ENCODE results near the gene PLEK.
"Not testable (repeated sequence)": the region's sequence is repeated elsewhere in the genome, so short reads cannot be mapped to it uniquely, and the experiment has no call there.

Gene PLEK

GRCh38 chr2:68385907-68386287 lies 20.8 kb downstream of the PLEK start:
- H3K27me3 ChIP-seq (ENCODE audit: control insufficient read depth, insufficient read depth, low read length) = no peaks in the 10 kb centered on the region; the same call in none of the 2 replicates
- no peak overlapping the region for H3K9ac ChIP-seq (ENCODE audit: low read depth, low read length)
- no peaks in the 10 kb centered on the region for H3K36me3 ChIP-seq (ENCODE audit: control insufficient read depth, insufficient read depth, low read length)
- H3K4me1 ChIP-seq (ENCODE audit: control insufficient read depth, insufficient read depth, low read length) = no peaks in the 10 kb centered on the region
- no peaks in the 10 kb centered on the region for H3K9me3 ChIP-seq (ENCODE audit: control insufficient read depth, insufficient read depth, low read length)
- no peak overlapping the region for H3K27ac ChIP-seq (ENCODE audit: low read depth, low read length)
- no peak overlapping the region for H3K4me3 ChIP-seq (ENCODE audit: low read depth, low read length)

GRCh38 chr2:68386365-68386764 lies 21.3 kb downstream of the PLEK start:
- Histone ChIP-seq H3K27me3 (ENCODE audit: control insufficient read depth, insufficient read depth, low read length) (no peaks in the 10 kb centered on the region; the same call in none of the 2 replicates), H3K9ac (ENCODE audit: low read depth, low read length) (no peak overlapping the region), H3K9me3 (ENCODE audit: control insufficient read depth, insufficient read depth, low read length) (no peaks in the 10 kb centered on the region), H3K36me3 (ENCODE audit: control insufficient read depth, insufficient read depth, low read length) (no peaks in the 10 kb centered on the region), H3K4me3 (ENCODE audit: low read depth, low read length) (no peak overlapping the region), H3K27ac (ENCODE audit: low read depth, low read length) (no peak overlapping the region), H3K4me1 (ENCODE audit: control insufficient read depth, insufficient read depth, low read length) (no peaks in the 10 kb centered on the region)

GRCh38 chr2:68387408-68388350 lies 22.6 kb downstream of the PLEK start:
- H3K27ac ChIP-seq (ENCODE audit: low read depth, low read length) = no peak overlapping the region
- H3K9ac ChIP-seq (ENCODE audit: low read depth, low read length) = no peak overlapping the region
- H3K36me3 ChIP-seq (ENCODE audit: control insufficient read depth, insufficient read depth, low read length) = no peaks in the 10 kb centered on the region
- no peaks in the 10 kb centered on the region; the same call in none of the 2 replicates for H3K27me3 ChIP-seq (ENCODE audit: control insufficient read depth, insufficient read depth, low read length)
- no peaks in the 10 kb centered on the region for H3K4me1 ChIP-seq (ENCODE audit: control insufficient read depth, insufficient read depth, low read length)
- no peaks in the 10 kb centered on the region for H3K9me3 ChIP-seq (ENCODE audit: control insufficient read depth, insufficient read depth, low read length)
- no peak overlapping the region for H3K4me3 ChIP-seq (ENCODE audit: low read depth, low read length)

- Histone ChIP-seq H3K4me1 (ENCODE audit: control insufficient read depth, insufficient read depth, low read length) (no peaks in the 10 kb centered on the region), H3K9ac (ENCODE audit: low read depth, low read length) (no peak overlapping the region), H3K4me3 (ENCODE audit: low read depth, low read length) (no peak overlapping the region), H3K9me3 (ENCODE audit: control insufficient read depth, insufficient read depth, low read length) (no peaks in the 10 kb centered on the region), H3K36me3 (ENCODE audit: control insufficient read depth, insufficient read depth, low read length) (no peaks in the 10 kb centered on the region), H3K27me3 (ENCODE audit: control insufficient read depth, insufficient read depth, low read length) (no peaks in the 10 kb centered on the region; the same call in none of the 2 replicates), H3K27ac (ENCODE audit: low read depth, low read length) (no peak overlapping the region)
Observed at GRCh38 chr2:68388358-68388757, 23.3 kb downstream of the PLEK start.

GRCh38 chr2:68388772-68389171 lies 23.7 kb downstream of the PLEK start:
- Histone ChIP-seq H3K4me1 (ENCODE audit: control insufficient read depth, insufficient read depth, low read length) (no peaks in the 10 kb centered on the region), H3K9me3 (ENCODE audit: control insufficient read depth, insufficient read depth, low read length) (no peaks in the 10 kb centered on the region), H3K27ac (ENCODE audit: low read depth, low read length) (no peak overlapping the region), H3K9ac (ENCODE audit: low read depth, low read length) (no peak overlapping the region), H3K4me3 (ENCODE audit: low read depth, low read length) (no peak overlapping the region), H3K36me3 (ENCODE audit: control insufficient read depth, insufficient read depth, low read length) (no peaks in the 10 kb centered on the region), H3K27me3 (ENCODE audit: control insufficient read depth, insufficient read depth, low read length) (no peaks in the 10 kb centered on the region; the same call in none of the 2 replicates)

GRCh38 chr2:68390114-68390513 lies 25.0 kb downstream of the PLEK start:
- Histone ChIP-seq H3K36me3 (ENCODE audit: control insufficient read depth, insufficient read depth, low read length) (no peaks in the 10 kb centered on the region), H3K9ac (ENCODE audit: low read depth, low read length) (no peak overlapping the region), H3K4me3 (ENCODE audit: low read depth, low read length) (no peak overlapping the region), H3K9me3 (ENCODE audit: control insufficient read depth, insufficient read depth, low read length) (no peaks in the 10 kb centered on the region), H3K27ac (ENCODE audit: low read depth, low read length) (no peak overlapping the region), H3K4me1 (ENCODE audit: control insufficient read depth, insufficient read depth, low read length) (no peaks in the 10 kb centered on the region), H3K27me3 (ENCODE audit: control insufficient read depth, insufficient read depth, low read length) (no peaks in the 10 kb centered on the region; the same call in 1 of the 2 replicates)

- H3K4me1 ChIP-seq (ENCODE audit: control insufficient read depth, insufficient read depth, low read length) = no peaks in the 10 kb centered on the region
- H3K27me3 ChIP-seq (ENCODE audit: control insufficient read depth, insufficient read depth, low read length) = no peaks in the 10 kb centered on the region; the same call in 1 of the 2 replicates
- H3K4me3 ChIP-seq (ENCODE audit: low read depth, low read length) = no peak overlapping the region
Observed at GRCh38 chr2:68390586-68390985, 25.5 kb downstream of the PLEK start.

GRCh38 chr2:68391099-68391498 lies 26.0 kb downstream of the PLEK start:
- Histone ChIP-seq H3K27me3 (ENCODE audit: control insufficient read depth, insufficient read depth, low read length) (no peaks in the 10 kb centered on the region; the same call in 1 of the 2 replicates), H3K27ac (ENCODE audit: low read depth, low read length) (no peak overlapping the region), H3K4me1 (ENCODE audit: control insufficient read depth, insufficient read depth, low read length) (no peaks in the 10 kb centered on the region), H3K4me3 (ENCODE audit: low read depth, low read length) (no peak overlapping the region), H3K36me3 (ENCODE audit: control insufficient read depth, insufficient read depth, low read length) (no peaks in the 10 kb centered on the region), H3K9ac (ENCODE audit: low read depth, low read length) (no peak overlapping the region), H3K9me3 (ENCODE audit: control insufficient read depth, insufficient read depth, low read length) (no peaks in the 10 kb centered on the region)

More at GRCh38 chr2:68390586-68390985, 25.5 kb downstream of the PLEK start:
- Histone ChIP-seq H3K9ac (ENCODE audit: low read depth, low read length) (no peak overlapping the region), H3K27ac (ENCODE audit: low read depth, low read length) (no peak overlapping the region), H3K9me3 (ENCODE audit: control insufficient read depth, insufficient read depth, low read length) (no peaks in the 10 kb centered on the region), H3K36me3 (ENCODE audit: control insufficient read depth, insufficient read depth, low read length) (no peaks in the 10 kb centered on the region)

GRCh38 chr2:68391869-68392268 lies 26.8 kb downstream of the PLEK start:
- H3K9ac ChIP-seq (ENCODE audit: low read depth, low read length) = no peak overlapping the region
- no peaks in the 10 kb centered on the region; the same call in 1 of the 2 replicates for H3K27me3 ChIP-seq (ENCODE audit: control insufficient read depth, insufficient read depth, low read length)
- H3K4me3 ChIP-seq (ENCODE audit: low read depth, low read length) = no peak overlapping the region
- no peaks in the 10 kb centered on the region for H3K4me1 ChIP-seq (ENCODE audit: control insufficient read depth, insufficient read depth, low read length)
- no peaks in the 10 kb centered on the region for H3K36me3 ChIP-seq (ENCODE audit: control insufficient read depth, insufficient read depth, low read length)
- no peaks in the 10 kb centered on the region for H3K9me3 ChIP-seq (ENCODE audit: control insufficient read depth, insufficient read depth, low read length)
- no peak overlapping the region for H3K27ac ChIP-seq (ENCODE audit: low read depth, low read length)

GRCh38 chr2:68396093-68396492 lies 31.0 kb downstream of the PLEK start:
- H3K4me3 ChIP-seq (ENCODE audit: low read depth, low read length) = no peak overlapping the region
- H3K27ac ChIP-seq (ENCODE audit: low read depth, low read length) = no peak overlapping the region
- H3K27me3 ChIP-seq (ENCODE audit: control insufficient read depth, insufficient read depth, low read length) = no peaks in the 10 kb centered on the region
- no peaks in the 10 kb centered on the region for H3K36me3 ChIP-seq (ENCODE audit: control insufficient read depth, insufficient read depth, low read length)
- no peaks in the 10 kb centered on the region for H3K9me3 ChIP-seq (ENCODE audit: control insufficient read depth, insufficient read depth, low read length)
- H3K9ac ChIP-seq (ENCODE audit: low read depth, low read length) = no peak overlapping the region
- H3K4me1 ChIP-seq (ENCODE audit: control insufficient read depth, insufficient read depth, low read length) = no peaks in the 10 kb centered on the region

- H3K4me3 ChIP-seq (ENCODE audit: low read depth, low read length); H3K27me3 ChIP-seq (ENCODE audit: control insufficient read depth, insufficient read depth, low read length); H3K9ac ChIP-seq (ENCODE audit: low read depth, low read length); H3K36me3 ChIP-seq (ENCODE audit: control insufficient read depth, insufficient read depth, low read length); H3K4me1 ChIP-seq (ENCODE audit: control insufficient read depth, insufficient read depth, low read length); H3K9me3 ChIP-seq (ENCODE audit: control insufficient read depth, insufficient read depth, low read length); H3K27ac ChIP-seq (ENCODE audit: low read depth, low read length): not testable (repeated sequence)
Observed at GRCh38 chr2:68397704-68398263, 32.7 kb downstream of the PLEK start.

Measured in HUES48 (cell line).